ENCODE measurements around the gene IGLL1.
"Not testable (repeated sequence)": the region's sequence is repeated elsewhere in the genome, so short reads cannot be mapped to it uniquely, and the experiment has no call there.

IGLL1 gene

GRCh38 chr22:23574877-23575276 is 5.2 kb downstream of the IGLL1 start:
- H3K4me1 ChIP-seq (ENCODE audit: insufficient read depth, low read length), result peaks cover 3% of the 10 kb centered on the region; the same call in 1 of the 2 replicates
- no peak overlapping the region for H3K9ac ChIP-seq (ENCODE audit: low read depth, low read length)
- H3K36me3 ChIP-seq (ENCODE audit: insufficient read depth, low read length), result no peaks in the 10 kb centered on the region
- H3K9me3 ChIP-seq (ENCODE audit: control insufficient read depth, insufficient read depth, low read length), result no peaks in the 10 kb centered on the region

- no peak overlapping the region for H3K9ac ChIP-seq (ENCODE audit: low read depth, low read length)
- H3K4me1 ChIP-seq (ENCODE audit: insufficient read depth, low read length), result peaks cover 3% of the 10 kb centered on the region; the same call in 1 of the 2 replicates
- H3K36me3 ChIP-seq (ENCODE audit: insufficient read depth, low read length), result no peaks in the 10 kb centered on the region
- no peaks in the 10 kb centered on the region for H3K9me3 ChIP-seq (ENCODE audit: control insufficient read depth, insufficient read depth, low read length)
These were observed 5.7 kb downstream of the IGLL1 start for GRCh38 chr22:23574371-23574811.

GRCh38 chr22:23573701-23574235 is 6.3 kb downstream of the IGLL1 start:
- H3K9me3 ChIP-seq (ENCODE audit: control insufficient read depth, insufficient read depth, low read length); H3K36me3 ChIP-seq (ENCODE audit: insufficient read depth, low read length); H3K9ac ChIP-seq (ENCODE audit: low read depth, low read length); H3K4me1 ChIP-seq (ENCODE audit: insufficient read depth, low read length): not testable (repeated sequence)

GRCh38 chr22:23573106-23573505 is 7.0 kb downstream of the IGLL1 start:
- H3K9ac ChIP-seq (ENCODE audit: low read depth, low read length); H3K4me1 ChIP-seq (ENCODE audit: insufficient read depth, low read length); H3K36me3 ChIP-seq (ENCODE audit: insufficient read depth, low read length); H3K9me3 ChIP-seq (ENCODE audit: control insufficient read depth, insufficient read depth, low read length): not testable (repeated sequence)

GRCh38 chr22:23571486-23571885 is 8.6 kb downstream of the IGLL1 start:
- no peak overlapping the region for H3K9ac ChIP-seq (ENCODE audit: low read depth, low read length)
- H3K36me3 ChIP-seq (ENCODE audit: insufficient read depth, low read length), result no peaks in the 10 kb centered on the region
- peaks cover 10% of the 10 kb centered on the region; the same call in 1 of the 2 replicates for H3K4me1 ChIP-seq (ENCODE audit: insufficient read depth, low read length)
- H3K9me3 ChIP-seq (ENCODE audit: control insufficient read depth, insufficient read depth, low read length), result no peaks in the 10 kb centered on the region

GRCh38 chr22:23570681-23571080 is 9.4 kb downstream of the IGLL1 start:
- no peaks in the 10 kb centered on the region for H3K36me3 ChIP-seq (ENCODE audit: insufficient read depth, low read length)
- H3K9ac ChIP-seq (ENCODE audit: low read depth, low read length), result no peak overlapping the region
- peaks cover 10% of the 10 kb centered on the region; the same call in 1 of the 2 replicates for H3K4me1 ChIP-seq (ENCODE audit: insufficient read depth, low read length)
- H3K9me3 ChIP-seq (ENCODE audit: control insufficient read depth, insufficient read depth, low read length), result no peaks in the 10 kb centered on the region

GRCh38 chr22:23569716-23570115 is 10.4 kb downstream of the IGLL1 start:
- peaks cover 8% of the 10 kb centered on the region; the same call in 1 of the 2 replicates for H3K4me1 ChIP-seq (ENCODE audit: insufficient read depth, low read length)

GRCh38 chr22:23569291-23569690 is 10.8 kb downstream of the IGLL1 start:
- Histone ChIP-seq H3K9me3 (ENCODE audit: control insufficient read depth, insufficient read depth, low read length) (no peaks in the 10 kb centered on the region), H3K36me3 (ENCODE audit: insufficient read depth, low read length) (no peaks in the 10 kb centered on the region), H3K9ac (ENCODE audit: low read depth, low read length) (no peak overlapping the region), H3K4me1 (ENCODE audit: insufficient read depth, low read length) (peaks cover 7% of the 10 kb centered on the region; the same call in 1 of the 2 replicates)

More at GRCh38 chr22:23569716-23570115, 10.4 kb downstream of the IGLL1 start:
- Histone ChIP-seq H3K9me3 (ENCODE audit: control insufficient read depth, insufficient read depth, low read length) (no peaks in the 10 kb centered on the region), H3K9ac (ENCODE audit: low read depth, low read length) (no peak overlapping the region), H3K36me3 (ENCODE audit: insufficient read depth, low read length) (no peaks in the 10 kb centered on the region)

- H3K9me3 ChIP-seq (ENCODE audit: control insufficient read depth, insufficient read depth, low read length), result no peaks in the 10 kb centered on the region
- peak overlapping the region; percentile 80; the same call in 1 of the 2 replicates for H3K9ac ChIP-seq (ENCODE audit: low read depth, low read length)
- H3K4me1 ChIP-seq (ENCODE audit: insufficient read depth, low read length), result peaks cover 7% of the 10 kb centered on the region; the same call in 1 of the 2 replicates
- H3K36me3 ChIP-seq (ENCODE audit: insufficient read depth, low read length), result no peaks in the 10 kb centered on the region
These were observed 13.2 kb downstream of the IGLL1 start for GRCh38 chr22:23566705-23567475.

GRCh38 chr22:23565915-23566704 is 14.0 kb downstream of the IGLL1 start:
- Histone ChIP-seq H3K9me3 (ENCODE audit: control insufficient read depth, insufficient read depth, low read length) (no peaks in the 10 kb centered on the region), H3K4me1 (ENCODE audit: insufficient read depth, low read length) (peaks cover 7% of the 10 kb centered on the region; the same call in 1 of the 2 replicates), H3K36me3 (ENCODE audit: insufficient read depth, low read length) (no peaks in the 10 kb centered on the region), H3K9ac (ENCODE audit: low read depth, low read length) (peak overlapping the region; percentile 80; the same call in 1 of the 2 replicates)

GRCh38 chr22:23565305-23565914 is 14.7 kb downstream of the IGLL1 start:
- H3K9me3 ChIP-seq (ENCODE audit: control insufficient read depth, insufficient read depth, low read length), result no peaks in the 10 kb centered on the region
- H3K36me3 ChIP-seq (ENCODE audit: insufficient read depth, low read length), result no peaks in the 10 kb centered on the region
- H3K4me1 ChIP-seq (ENCODE audit: insufficient read depth, low read length), result peaks cover 7% of the 10 kb centered on the region; the same call in 1 of the 2 replicates
- peak overlapping the region; percentile 80; the same call in 1 of the 2 replicates for H3K9ac ChIP-seq (ENCODE audit: low read depth, low read length)

- Histone ChIP-seq H3K9ac (ENCODE audit: low read depth, low read length) (no peak overlapping the region), H3K9me3 (ENCODE audit: control insufficient read depth, insufficient read depth, low read length) (no peaks in the 10 kb centered on the region), H3K36me3 (ENCODE audit: insufficient read depth, low read length) (no peaks in the 10 kb centered on the region), H3K4me1 (ENCODE audit: insufficient read depth, low read length) (peaks cover 7% of the 10 kb centered on the region; the same call in 1 of the 2 replicates)
These were observed 15.8 kb downstream of the IGLL1 start for GRCh38 chr22:23564276-23564675.

- no peaks in the 10 kb centered on the region for H3K9me3 ChIP-seq (ENCODE audit: control insufficient read depth, insufficient read depth, low read length)
- H3K4me1 ChIP-seq (ENCODE audit: insufficient read depth, low read length), result peaks cover 7% of the 10 kb centered on the region; the same call in 1 of the 2 replicates
- H3K36me3 ChIP-seq (ENCODE audit: insufficient read depth, low read length), result no peaks in the 10 kb centered on the region
- H3K9ac ChIP-seq (ENCODE audit: low read depth, low read length), result no peak overlapping the region
These were observed 17.0 kb downstream of the IGLL1 start for GRCh38 chr22:23563111-23563510.

- H3K36me3 ChIP-seq (ENCODE audit: insufficient read depth, low read length), result no peaks in the 10 kb centered on the region
- H3K9ac ChIP-seq (ENCODE audit: low read depth, low read length), result no peak overlapping the region
- H3K9me3 ChIP-seq (ENCODE audit: control insufficient read depth, insufficient read depth, low read length), result no peaks in the 10 kb centered on the region
These were observed 17.9 kb downstream of the IGLL1 start for GRCh38 chr22:23562186-23562585.

More at GRCh38 chr22:23562186-23562585, 17.9 kb downstream of the IGLL1 start:
- H3K4me1 ChIP-seq (ENCODE audit: insufficient read depth, low read length), result peaks cover 5% of the 10 kb centered on the region; the same call in 1 of the 2 replicates

All from ES-I3 (cell line).